IPS DF 4.7 (cell line): Measurements from ENCODE around the gene OR10A2.
"Not testable (repeated sequence)": the region's sequence is repeated elsewhere in the genome, so short reads cannot be mapped to it uniquely, and the experiment has no call there.

Experiments
- DNase-seq: peaks from one replicate; pipeline ENCODE4 v3.0.0-alpha.2; 2013; ENCODE audit warnings: low spot score; ENCODE audit errors: extremely low read depth

OR10A2 gene

GRCh38 chr11:6862961-6863360 is at the start of gene OR10A2:
TSS of gene OR10A2 (plus strand) at chr11:6863057. CDS start at chr11:6869755, 6,698 bp downstream.
- DNase-seq: no peak

- DNase-seq: no peak
Observed at GRCh38 chr11:6813656-6814055, 49.2 kb upstream of the OR10A2 start.

GRCh38 chr11:6817694-6818093 is 45.2 kb upstream of the OR10A2 start:
- no peak for DNase-seq

GRCh38 chr11:6818967-6819366 is 43.9 kb upstream of the OR10A2 start:
- no peak for DNase-seq

- DNase-seq: no peak
Observed at GRCh38 chr11:6824136-6824823, 38.6 kb upstream of the OR10A2 start.

GRCh38 chr11:6825231-6825744 is 37.6 kb upstream of the OR10A2 start:
- DNase-seq: no peak

GRCh38 chr11:6828103-6828502 is 34.8 kb upstream of the OR10A2 start:
- no peak for DNase-seq

- no peak for DNase-seq
Observed at GRCh38 chr11:6833356-6833755, 29.5 kb upstream of the OR10A2 start.

- no peak for DNase-seq
Observed at GRCh38 chr11:6834021-6834420, 28.8 kb upstream of the OR10A2 start.

- no peak for DNase-seq
Observed at GRCh38 chr11:6841694-6842093, 21.2 kb upstream of the OR10A2 start.

GRCh38 chr11:6843670-6844069 is 19.2 kb upstream of the OR10A2 start:
- DNase-seq: no peak

GRCh38 chr11:6844356-6844755 is 18.5 kb upstream of the OR10A2 start:
- DNase-seq: no peak

GRCh38 chr11:6845383-6845782 is 17.5 kb upstream of the OR10A2 start, which contains the start of gene OR10A5:
TSS of gene OR10A5 (plus strand) at chr11:6845683. CDS start at chr11:6845683, 0 bp downstream.
- DNase-seq: no peak

GRCh38 chr11:6850526-6850925 is 12.3 kb upstream of the OR10A2 start:
- DNase-seq: no peak

- not testable (repeated sequence) for DNase-seq
Observed at GRCh38 chr11:6854801-6855200, 8.1 kb upstream of the OR10A2 start.

GRCh38 chr11:6855971-6856541 is 6.8 kb upstream of the OR10A2 start:
- no peak for DNase-seq

GRCh38 chr11:6856871-6857270 is 6.0 kb upstream of the OR10A2 start:
- no peak for DNase-seq

- no peak for DNase-seq
Observed at GRCh38 chr11:6864438-6864837, 1.6 kb downstream of the OR10A2 start.

- no peak for DNase-seq
Observed at GRCh38 chr11:6871278-6871677, 8.4 kb downstream of the OR10A2 start.

- DNase-seq: no peak
Observed at GRCh38 chr11:6875761-6876160, 12.9 kb downstream of the OR10A2 start.

- DNase-seq: no peak
Observed at GRCh38 chr11:6876325-6876724, 13.5 kb downstream of the OR10A2 start, which contains the start of gene OR10A4. TSS of gene OR10A4 (plus strand) at chr11:6876625. CDS start at chr11:6876648, 23 bp downstream.

- DNase-seq: no peak
Observed at GRCh38 chr11:6876914-6877313, 14.1 kb downstream of the OR10A2 start.

GRCh38 chr11:6882751-6883150 is 19.9 kb downstream of the OR10A2 start:
- no peak for DNase-seq
